A549 (cell line): ENCODE results near the gene CYB5D1. TPM values are rescaled to one million over a fixed set of nuclear protein-coding genes. Genes with fewer than 3 reads are reported as not detected.

Experiments used
- ATAC-seq, 2 experiments: fragments of 200-7000 bp in 1 of 2; fragments of >200 bp in 1 of 2; cut with Nextera tagmentation in 1 of 2; cut with Tn5 transposase in 1 of 2; 3 replicates each; pipeline versions ENCODE4 v1.8.0 to v1.9.1; 2018 to 2020; ENCODE audit warnings: mild to moderate bottlenecking in 1 of 2, moderate library complexity in 1 of 2
- CTCF ChIA-PET: fragments of 300-600 bp; sonication (Branson Sonifier 250); formaldehyde crosslinking; extraction: SDS; loops from one replicate; lab custom pipeline; 2021; ENCODE audit warnings: antibody characterized with exemption, inconsistent platforms; lab: Yijun Ruan, JAX
- POLR2A ChIA-PET: fragments of 350-600 bp; formaldehyde crosslinking; extraction: SDS; loops from one replicate; lab custom pipeline; 2021; ENCODE audit warnings: antibody characterized with exemption, inconsistent platforms; lab: Yijun Ruan, JAX
- DNase-seq, 2 experiments: peaks; one replicate each; pipeline versions ENCODE4 v3.0.0 to v3.0.0-alpha.2; 2011 to 2016; ENCODE audit warnings: low read depth in 1 of 2, low spot score in 1 of 2
- FAIRE-seq: peaks from 2 replicates; lab custom pipeline; 2011; peaks lifted over from hg19 to GRCh38; lab: Jason Lieb, UNC
- H3K27ac ChIP-seq, 2 experiments: fragments of >200 bp; sonication (Bioruptor Twin); formaldehyde crosslinking; 3 replicates each; pipeline ENCODE4 v1.5.1; 2016 to 2017
- H3K4me1 ChIP-seq: fragments of >200 bp; sonication (Bioruptor Twin); formaldehyde crosslinking; 3 replicates; pipeline ENCODE4 v1.6.1; 2016
- H3K4me2 ChIP-seq: fragments of >200 bp; sonication (Bioruptor Twin); formaldehyde crosslinking; 3 replicates; pipeline ENCODE4 v1.6.1; 2016
- H3K4me3 ChIP-seq: fragments of >200 bp; sonication (Bioruptor Twin); formaldehyde crosslinking; 3 replicates; pipeline ENCODE4 v1.5.1; 2016
- H3K9me3 ChIP-seq: fragments of >200 bp; sonication (Bioruptor Twin); formaldehyde crosslinking; 3 replicates; pipeline ENCODE4 v1.6.1; 2016
- BCL3 ChIP-seq: fragments of >200 bp; sonication (Bioruptor Twin); formaldehyde crosslinking; IDR thresholded peaks from 3 replicates; pipeline ENCODE4 v1.6.1; 2016
- CHD2 ChIP-seq: fragments of 150-350 bp; IDR thresholded peaks from 2 replicates; pipeline ENCODE4 v1.6.1; 2014; ENCODE audit warnings: low read length; ENCODE audit not compliant: partially characterized antibody
- CHD4 ChIP-seq: fragments of 200-600 bp; sonication (generic); IDR thresholded peaks from 2 replicates; pipeline ENCODE4 v1.6.1; 2016; ENCODE audit warnings: antibody characterized with exemption, mild to moderate bottlenecking, borderline replicate concordance
- E2F6 ChIP-seq: IDR thresholded peaks from 2 replicates; pipeline ENCODE4 v1.6.1; 2012; ENCODE audit warnings: low read depth, borderline replicate concordance
- EHF ChIP-seq: fragments of 250-450 bp; sonication (Bioruptor Pico); IDR thresholded peaks from 2 replicates; pipeline ENCODE4 v1.5.0; 2020; ENCODE audit warnings: mild to moderate bottlenecking
- EHMT2 ChIP-seq: fragments of 200-600 bp; sonication (generic); IDR thresholded peaks from 2 replicates; pipeline ENCODE4 v1.6.1; 2016; ENCODE audit warnings: antibody characterized with exemption, low read depth, mild to moderate bottlenecking, moderate library complexity
- EP300 ChIP-seq, 2 experiments: fragments of >200 bp; sonication (Bioruptor Twin); formaldehyde crosslinking; IDR thresholded peaks; 2 replicates in 1 of 2; 3 replicates in 1 of 2; pipeline ENCODE4 v1.6.1; 2016 to 2017
- ESRRA ChIP-seq: fragments of 150-350 bp; IDR thresholded peaks from 2 replicates; pipeline ENCODE4 v1.6.1; 2014; ENCODE audit warnings: mild to moderate bottlenecking, low read length, borderline replicate concordance
- FOSB ChIP-seq: fragments of 250-450 bp; sonication (Bioruptor Pico); IDR thresholded peaks from 2 replicates; pipeline ENCODE4 v1.5.0; 2020; ENCODE audit warnings: mild to moderate bottlenecking, moderate library complexity
- FOSL2 ChIP-seq, 2 experiments: fragments of 450-650 bp in 1 of 2; fragments of >200 bp in 1 of 2; sonication (Bioruptor Twin) in 1 of 2; formaldehyde crosslinking; IDR thresholded peaks; 2 replicates each; pipeline versions ENCODE4 v1.5.0 to v1.6.1; 2016 to 2020; ENCODE audit warnings: mild to moderate bottlenecking in 1 of 2, moderate library complexity in 1 of 2
- FOXS1 ChIP-seq: fragments of 250-450 bp; sonication (Bioruptor Pico); IDR thresholded peaks from 2 replicates; pipeline ENCODE4 v1.5.0; 2020; ENCODE audit warnings: mild to moderate bottlenecking, moderate library complexity
- GATA3 ChIP-seq: IDR thresholded peaks from 2 replicates; pipeline ENCODE4 v1.6.1; 2012; ENCODE audit warnings: borderline replicate concordance
- HES2 ChIP-seq: fragments of >200 bp; sonication (Bioruptor Twin); formaldehyde crosslinking; IDR thresholded peaks from 2 replicates; pipeline ENCODE4 v1.6.1; 2016
- HOXB5 ChIP-seq: fragments of 250-450 bp; sonication (Bioruptor Pico); IDR thresholded peaks from 2 replicates; pipeline ENCODE4 v1.5.0; 2020; ENCODE audit warnings: mild to moderate bottlenecking, moderate library complexity
- JUN ChIP-seq, 2 experiments: fragments of >200 bp; sonication (Bioruptor Twin); formaldehyde crosslinking; IDR thresholded peaks; 2 replicates in 1 of 2; 3 replicates in 1 of 2; pipeline ENCODE4 v1.6.1; 2016 to 2017
- MAFK ChIP-seq: fragments of 450-650 bp; IDR thresholded peaks from 2 replicates; pipeline ENCODE4 v1.6.1; 2014; ENCODE audit not compliant: partially characterized antibody
- MAX ChIP-seq: IDR thresholded peaks from 2 replicates; pipeline ENCODE4 v1.6.1; 2012
- POLR2A ChIP-seq: IDR thresholded peaks from 2 replicates; pipeline ENCODE4 v1.6.1; 2012; ENCODE audit warnings: mild to moderate bottlenecking, low read length
- RAD21 ChIP-seq, 2 experiments: fragments of >200 bp in 1 of 2; sonication (Bioruptor Twin) in 1 of 2; formaldehyde crosslinking in 1 of 2; IDR thresholded peaks in 1 of 2; conservative IDR thresholded peaks in 1 of 2; 2 replicates in 1 of 2; 3 replicates in 1 of 2; pipeline ENCODE4 v1.6.1; 2012 to 2018; ENCODE audit warnings: inconsistent platforms in 1 of 2
- SMC3 ChIP-seq: fragments of >200 bp; sonication (Bioruptor Twin); formaldehyde crosslinking; IDR thresholded peaks from 3 replicates; pipeline ENCODE4 v1.6.1; 2018; ENCODE audit warnings: inconsistent platforms
- SREBF2 ChIP-seq: fragments of 450-650 bp; IDR thresholded peaks from 2 replicates; pipeline ENCODE4 v1.6.1; 2014; ENCODE audit warnings: mild to moderate bottlenecking, moderate library complexity
- whole genome bisulfite sequencing: methylation state at CpG from one replicate; pipeline ENCODE4 v1.1.6; 2017; ENCODE audit errors: missing lambda C conversion rate; 5-methylcytosine and 5-hydroxymethylcytosine counted together
- polyA plus RNA-seq, 4 experiments: library from polyadenylated mRNA; depleted of rRNA in 3 of 4; stranded (reverse); fragments of >200 nt; fragmentation: RNase III in 1 of 4; extraction: RNeasy Plus Mini Kit Qiagen cat#74134 plus additional on column Dnase treatment in 1 of 4; gene quantifications; 2 replicates in 3 of 4; 3 replicates in 1 of 4; pipeline ENCODE4 v1.2.3, GENCODE V29; 2011 to 2017

The CYB5D1 gene
- polyA plus RNA-seq, 2 of the 4 experiments (the other 2 are of a cell fraction) = 20.4 to 28.2 TPM

GRCh38 chr17:7883781-7884386, 26.1 kb downstream of the CYB5D1 start:
- DNase-seq = peak; percentile 57 to 66
- Histone ChIP-seq H3K4me1 (peaks cover 26% of the 10 kb centered on the region), H3K9me3 (no peaks in the 10 kb centered on the region), H3K4me2 (peak overlapping the region; percentile 92), H3K4me3 (peak overlapping the region; percentile 70), H3K27ac (peak overlapping the region; percentile 98)
- ATAC-seq = no peak
- ChIA-PET POLR2A (interaction anchor here (0.7 to 1.6 kb wide), 5 partner anchors 13 to 1954 kb away, joined by 3 to 7 read pairs (median 5); partner anchors contain the start of genes NAA38 and RNF227), CTCF (interaction anchor here (0.6 to 2.6 kb wide), 4 partner anchors 12 to 624 kb away, joined by 3 to 15 read pairs (median 3); no protein-coding TSS in a partner anchor)
- WGBS = under 1% methylated on average over 3 of the region's 3 CpGs
- FAIRE-seq = no peak
- TF ChIP-seq JUN (IDR thresholded peaks at IDR 0.05) (peak in 1 of 2 experiments; percentile 28; a peak in 1 of 5 replicates), MAFK (peak; percentile 52), FOXS1 (0 out of 2 replicates have a peak, but pooled peaks have one; percentile 7), GATA3 (peak; percentile 28; the same call in 1 of the 2 replicates), SREBF2 (no peak), CHD4 (no peak), FOSL2 (IDR thresholded peaks at IDR 0.05) (no peak), FOSL2 (CRISPR knock-in tag; IDR thresholded peaks at IDR 0.05) (peak; percentile 40; the same call in 1 of the 2 replicates)

- peak overlapping the region; percentile 98 for H3K27ac ChIP-seq
- peak overlapping the region; percentile 70 for H3K4me3 ChIP-seq
- ATAC-seq (no peak), FAIRE-seq (no peak), DNase-seq (no peak)
- peak overlapping the region; percentile 92 for H3K4me2 ChIP-seq
- ChIA-PET POLR2A (interaction anchor here (0.6 to 1.8 kb wide), 4 partner anchors 28 to 1954 kb away, joined by 3 to 8 read pairs (median 6); partner anchors contain the start of gene NAA38), CTCF (interaction anchor here (0.6 to 2.6 kb wide), 2 partner anchors 23 to 190 kb away, joined by 3 to 15 read pairs; no protein-coding TSS in a partner anchor)
- WGBS = under 1% methylated on average over 32 of the region's 100 CpGs
- H3K9me3 ChIP-seq = no peaks in the 10 kb centered on the region
- H3K4me1 ChIP-seq = peaks cover 35% of the 10 kb centered on the region
- TF ChIP-seq POLR2A = peak; percentile 31
- TF ChIP-seq E2F6 = no peak
- TF ChIP-seq ESRRA = no peak
- TF ChIP-seq BCL3 = peak; percentile 24; the same call in 1 of the 3 replicates
- no peak for TF ChIP-seq EHMT2
Measured at GRCh38 chr17:7884581-7885366, 27.0 kb downstream of the CYB5D1 start.

- Histone ChIP-seq H3K4me3 (peak overlapping the region; percentile 70), H3K27ac (peak overlapping the region; percentile 98), H3K9me3 (no peaks in the 10 kb centered on the region), H3K4me2 (peak overlapping the region; percentile 92), H3K4me1 (peaks cover 38% of the 10 kb centered on the region)
- DNase-seq (peak; percentile 48 to 73), FAIRE-seq (no peak), ATAC-seq (peak; percentile 4 to 29; a peak in 3 of 6 replicates)
- under 1% methylated on average over 27 of the region's 64 CpGs for WGBS
- no peak for TF ChIP-seq HOXB5
- no peak for TF ChIP-seq FOSB
- TF ChIP-seq EHF (CRISPR knock-in tag) = 0 out of 2 replicates have a peak, but pooled peaks have one; percentile 15
- TF ChIP-seq RAD21 (conservative IDR thresholded peaks at IDR 0.05 in 1 of 2, IDR thresholded peaks at IDR 0.05 in 1 of 2) = 0 out of 5 replicates have a peak, but pooled peaks of 1 of the 2 experiments have one; percentile 9
- TF ChIP-seq POLR2A = peak; percentile 51
- peak; percentile 72 for TF ChIP-seq CHD2
- TF ChIP-seq JUN (IDR thresholded peaks at IDR 0.05) = peak; percentile 67 to 69
- TF ChIP-seq MAX = peak; percentile 88
- TF ChIP-seq GATA3 = 0 out of 2 replicates have a peak, but pooled peaks have one; percentile 11
- no peak for TF ChIP-seq HES2
- 0 out of 3 replicates have a peak, but pooled peaks have one; percentile 10 for TF ChIP-seq SMC3
- peak in 1 of 2 experiments; percentile 36; a peak in 1 of 5 replicates for TF ChIP-seq EP300 (IDR thresholded peaks at IDR 0.05)
- 0 out of 3 replicates have a peak, but pooled peaks have one; percentile 18 for TF ChIP-seq BCL3
- POLR2A ChIA-PET = interaction anchor here (0.5 to 1.8 kb wide), 7 partner anchors 9 to 386 kb away, joined by 3 to 8 read pairs (median 3); partner anchors contain the start of genes NAA38 and RNF227
- CTCF ChIA-PET = interaction anchor here (0.6 to 1.4 kb wide), 6 partner anchors 13 to 189 kb away, joined by 3 to 7 read pairs (median 4); no protein-coding TSS in a partner anchor
Measured at GRCh38 chr17:7885367-7886226, 27.8 kb downstream of the CYB5D1 start.
